Measurements from ENCODE around the gene PLSCR3. TPM values are rescaled to one million over a fixed set of nuclear protein-coding genes. Genes with fewer than 3 reads are reported as not detected.

PLSCR3 gene
- total RNA-seq = 16.1 TPM
- long read RNA-seq, partial matches to known transcripts = 0 of 8 reads
- long read RNA-seq, other reads (novel, unspliced or antisense) = 3 of 8 reads

DNA sequence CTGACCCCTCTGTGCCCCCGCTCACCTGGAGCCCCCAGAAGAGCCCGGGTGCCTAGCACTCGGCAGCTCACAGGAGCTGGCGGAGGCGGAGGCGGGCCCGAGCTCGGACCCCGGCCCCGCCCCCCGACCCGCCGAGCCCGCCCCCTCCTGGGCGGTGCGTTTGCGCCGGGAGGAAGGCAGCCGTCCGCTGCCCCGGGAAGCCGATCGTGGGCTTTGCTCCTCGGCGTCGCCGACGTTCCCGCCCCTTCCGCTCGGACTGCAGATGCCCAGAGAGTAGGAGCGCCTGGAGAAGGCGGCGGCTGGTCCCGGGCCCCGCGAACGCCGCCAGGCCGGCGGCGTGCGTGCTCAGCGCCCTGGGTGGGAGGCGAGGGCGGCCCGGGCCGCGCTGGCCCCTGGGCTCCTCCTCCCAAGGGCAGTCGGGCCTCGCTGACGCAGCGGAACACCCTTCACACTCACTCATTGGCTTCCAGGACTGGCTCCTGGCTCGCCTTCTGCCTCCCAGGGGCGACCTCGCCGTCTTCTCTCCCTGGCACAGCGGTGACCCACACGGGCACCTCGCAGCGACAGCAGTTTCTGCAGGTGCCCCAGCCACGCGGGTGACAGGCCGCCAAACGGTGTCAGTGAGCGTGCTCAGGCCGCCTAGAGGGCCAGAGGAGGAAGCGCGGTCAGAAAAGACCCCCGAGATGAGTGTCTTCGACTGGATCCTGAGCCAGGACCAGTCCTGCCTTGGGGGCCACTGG lies at the start of gene PLSCR3:
TSS of gene PLSCR3 (minus strand) at position 74 of the 740 bp plus-strand sequence. CDS start 415 bp downstream, outside the sequence.
- peak; percentile 96 for ATAC-seq
- intact Hi-C loops (cut with micrococcal nuclease) = no loop called here
- DNase-seq = peak; percentile 95

DNA sequence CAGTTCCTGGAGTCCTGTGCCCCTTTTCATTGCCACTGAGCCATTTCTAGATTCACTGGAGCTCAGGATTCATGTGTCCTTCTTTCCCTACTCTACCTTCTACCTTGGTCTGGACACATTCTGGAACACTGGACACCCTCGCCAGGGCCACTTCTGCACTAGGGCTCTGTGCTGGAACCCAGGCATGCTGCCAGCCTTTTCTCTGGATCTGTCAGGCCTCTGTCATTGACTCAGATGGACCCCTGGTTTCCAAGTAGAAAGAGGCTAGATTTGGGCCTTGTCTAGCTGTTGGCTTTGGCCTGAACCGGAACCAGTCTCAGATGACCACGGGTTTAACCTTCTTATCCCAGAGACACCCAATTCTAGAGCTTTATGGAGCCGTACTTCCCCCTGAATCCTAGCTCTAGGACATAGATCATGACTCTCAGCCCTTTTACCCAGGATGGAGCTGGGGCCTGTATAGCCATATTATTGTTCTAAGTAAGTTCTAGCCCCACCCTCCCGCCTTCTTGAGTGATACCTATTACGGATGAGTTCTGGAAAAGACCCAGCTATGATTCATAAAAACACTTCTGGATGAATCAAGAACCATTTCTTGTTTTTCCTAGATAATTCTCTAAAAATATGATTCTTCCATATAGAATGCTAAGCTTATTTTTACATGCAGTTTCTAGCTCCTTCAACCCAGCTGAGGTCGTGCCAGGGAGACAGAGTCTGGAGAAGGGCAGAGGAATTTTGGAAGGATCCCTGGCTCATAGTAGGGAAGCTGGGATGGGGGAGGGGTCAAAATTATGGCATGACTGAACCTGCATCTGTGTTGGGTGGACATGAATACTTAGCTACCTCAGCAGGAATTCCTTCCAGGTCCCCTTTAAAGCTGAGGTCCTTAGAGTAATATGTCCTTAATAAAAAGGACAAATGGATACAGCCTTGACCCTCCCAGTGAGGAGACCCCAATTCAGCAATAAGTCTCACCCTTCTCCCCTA lies 49.5 kb upstream of the PLSCR3 start:
- DNase-seq = no peak
- no peak for ATAC-seq
- intact Hi-C loops (cut with micrococcal nuclease) = no loop called here

GRCh38 chr17:7442142-7442541 lies 47.8 kb upstream of the PLSCR3 start:
- no peak for DNase-seq
- ATAC-seq = no peak
- intact Hi-C loops (cut with micrococcal nuclease) = no loop called here

- DNase-seq (no peak), ATAC-seq (no peak)
- intact Hi-C loops (cut with micrococcal nuclease) = no loop called here
These were observed 46.9 kb upstream of the PLSCR3 start for GRCh38 chr17:7441266-7441665.

- DNase-seq = peak; percentile 77
- intact Hi-C loops (cut with micrococcal nuclease) = no loop called here
These were observed 46.5 kb upstream of the PLSCR3 start for GRCh38 chr17:7440834-7441195.

DNA sequence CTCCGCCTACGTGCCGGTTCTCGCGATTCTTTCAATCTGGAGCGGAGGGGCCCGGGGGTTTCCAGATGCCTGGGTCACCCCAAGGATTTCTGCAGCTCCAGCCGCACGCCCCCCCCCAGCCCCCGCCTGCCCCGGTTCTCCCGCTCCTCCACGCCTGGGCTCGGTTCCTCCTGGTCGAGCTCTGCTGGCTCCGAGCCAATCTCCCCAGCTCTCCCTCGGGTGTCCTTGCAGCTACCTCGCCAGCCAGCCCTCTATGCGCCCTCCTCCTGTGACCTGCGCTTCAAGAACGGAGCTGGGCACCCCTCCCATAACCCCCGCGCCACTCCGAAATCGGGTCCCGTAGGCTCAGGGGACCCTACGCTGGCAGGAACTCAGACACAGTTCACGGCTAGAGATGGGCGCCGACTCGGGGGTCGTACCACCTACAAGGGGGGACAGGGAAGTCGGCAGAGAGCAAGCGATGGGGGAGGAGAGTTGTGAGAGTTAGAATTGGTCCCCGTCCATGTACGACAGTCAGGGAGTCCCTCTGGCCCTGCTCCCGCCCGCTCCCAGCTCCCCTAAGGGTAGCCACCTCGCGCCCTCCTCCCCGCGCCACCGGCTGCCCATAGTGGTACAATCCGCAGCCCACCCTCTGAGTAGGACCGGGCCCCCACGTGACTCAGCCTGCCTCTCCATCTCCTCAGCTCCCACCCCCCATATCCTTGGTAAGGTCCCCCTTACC lies 45.9 kb upstream of the PLSCR3 start:
- ATAC-seq (peak; percentile 14), DNase-seq (peak; percentile 84)
- intact Hi-C loops (cut with micrococcal nuclease) = no loop called here

More at GRCh38 chr17:7440834-7441195, 46.5 kb upstream of the PLSCR3 start:
- peak; percentile 6 for ATAC-seq

DNA sequence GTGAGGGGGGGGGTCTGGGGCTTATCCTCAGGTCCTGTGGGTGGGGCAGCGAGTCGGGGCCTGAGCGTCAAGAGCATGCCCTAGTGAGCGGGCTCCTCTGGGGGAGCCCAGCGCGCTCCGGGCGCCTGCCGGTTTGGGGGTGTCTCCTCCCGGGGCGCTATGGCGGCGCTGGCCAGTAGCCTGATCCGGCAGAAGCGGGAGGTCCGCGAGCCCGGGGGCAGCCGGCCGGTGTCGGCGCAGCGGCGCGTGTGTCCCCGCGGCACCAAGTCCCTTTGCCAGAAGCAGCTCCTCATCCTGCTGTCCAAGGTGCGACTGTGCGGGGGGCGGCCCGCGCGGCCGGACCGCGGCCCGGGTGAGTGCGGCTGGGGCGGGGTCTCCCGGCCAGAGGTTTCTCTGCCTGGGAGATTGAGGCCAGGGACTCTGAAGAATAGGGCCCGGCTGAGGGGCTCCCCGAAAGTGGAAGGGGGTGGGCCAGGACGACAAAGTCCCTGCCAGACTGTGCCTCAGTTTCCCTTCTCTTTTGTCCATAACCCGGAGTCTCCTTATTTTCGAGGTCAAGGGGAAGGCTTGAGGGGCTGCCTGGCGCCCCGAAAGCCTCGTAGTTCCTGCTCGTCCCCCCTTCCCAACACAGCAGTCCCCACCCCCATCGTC lies 45.3 kb upstream of the PLSCR3 start, which contains the start of gene FGF11:
TSS of gene FGF11 (plus strand) at position 51 of the 651 bp plus-strand sequence. CDS start at position 160, 109 bp downstream.
- intact Hi-C loops (cut with micrococcal nuclease) = no loop called here
- DNase-seq (no peak), ATAC-seq (no peak)

DNA sequence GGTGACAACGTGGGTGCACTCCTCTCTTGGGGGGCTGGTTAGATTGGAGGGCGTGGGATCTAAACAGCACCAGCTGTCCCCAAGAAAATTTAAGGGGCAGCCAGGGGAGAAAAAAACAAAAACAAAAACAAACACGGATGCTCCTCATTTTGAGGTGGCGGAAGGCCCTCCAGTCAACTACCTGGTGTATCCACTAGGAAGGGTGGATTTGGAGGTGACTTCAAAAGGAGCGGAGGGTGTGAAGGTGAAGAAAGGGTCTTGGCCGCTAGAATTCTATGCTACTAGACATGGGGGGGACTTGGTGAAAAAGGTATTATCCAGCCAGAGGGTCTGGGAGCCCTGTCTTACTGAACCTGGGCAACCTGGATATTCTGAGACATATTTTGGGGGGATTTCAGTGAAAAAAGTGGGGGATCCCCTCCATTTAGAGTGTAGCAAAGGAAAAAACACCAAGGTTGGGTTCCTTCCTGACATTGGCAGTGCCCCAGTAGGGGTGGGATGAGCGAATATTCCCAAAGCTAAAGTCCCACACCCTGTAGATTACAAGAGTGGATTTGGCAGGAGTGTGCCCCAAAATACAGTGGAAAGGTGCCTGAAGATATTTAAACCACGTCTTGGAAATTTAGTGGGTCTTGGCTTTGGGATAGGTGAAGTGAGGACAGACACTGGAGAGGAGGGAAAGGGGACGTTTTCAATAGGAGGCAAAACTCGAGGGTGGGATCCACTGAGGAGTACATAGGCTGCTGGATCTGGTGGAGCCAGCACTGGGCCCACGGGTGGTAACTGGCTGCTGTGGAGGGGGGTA lies 44.5 kb upstream of the PLSCR3 start:
- intact Hi-C loops (cut with micrococcal nuclease) = no loop called here
- no peak for ATAC-seq
- DNase-seq = no peak

GRCh38 chr17:7437950-7438614 lies 43.8 kb upstream of the PLSCR3 start:
- DNase-seq (peak; percentile 87), ATAC-seq (peak; percentile 20)
- intact Hi-C loops (cut with micrococcal nuclease) = no loop called here

DNA sequence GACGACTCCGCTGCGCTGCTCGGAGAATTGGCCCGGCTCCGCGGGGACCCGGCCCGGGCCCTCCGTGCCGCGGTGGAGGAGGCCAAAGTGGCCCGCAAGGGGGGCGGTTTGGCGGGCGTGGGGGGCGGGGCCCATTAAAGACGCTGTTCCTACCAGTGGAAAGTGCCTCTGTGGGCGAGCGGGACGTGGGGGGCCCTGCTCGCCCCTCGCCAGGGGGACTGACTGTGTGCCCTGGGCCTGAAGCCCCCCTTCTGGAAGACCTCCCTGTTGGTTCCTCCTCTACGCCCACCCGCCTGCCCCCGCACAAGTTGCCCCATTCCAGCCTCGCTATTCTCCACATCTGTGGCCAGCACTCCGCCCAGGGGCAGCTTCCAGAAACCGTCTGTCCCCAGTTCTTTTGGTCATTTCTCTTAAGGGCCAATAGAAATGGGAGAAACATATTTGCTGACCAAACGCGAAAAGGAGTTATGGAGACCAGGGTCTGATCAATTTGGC lies 43.1 kb upstream of the PLSCR3 start:
- ATAC-seq = peak; percentile 0
- intact Hi-C loops (cut with micrococcal nuclease) = no loop called here
- no peak for DNase-seq

GRCh38 chr17:7436556-7437368 lies 42.4 kb upstream of the PLSCR3 start:
- DNase-seq (peak; percentile 92), ATAC-seq (peak; percentile 80)
- intact Hi-C loops (cut with micrococcal nuclease) = no loop called here

- intact Hi-C loops (cut with micrococcal nuclease) = no loop called here
- peak; percentile 4 for ATAC-seq
- peak; percentile 62 for DNase-seq
These were observed 41.6 kb upstream of the PLSCR3 start for GRCh38 chr17:7435676-7436555.

DNA sequence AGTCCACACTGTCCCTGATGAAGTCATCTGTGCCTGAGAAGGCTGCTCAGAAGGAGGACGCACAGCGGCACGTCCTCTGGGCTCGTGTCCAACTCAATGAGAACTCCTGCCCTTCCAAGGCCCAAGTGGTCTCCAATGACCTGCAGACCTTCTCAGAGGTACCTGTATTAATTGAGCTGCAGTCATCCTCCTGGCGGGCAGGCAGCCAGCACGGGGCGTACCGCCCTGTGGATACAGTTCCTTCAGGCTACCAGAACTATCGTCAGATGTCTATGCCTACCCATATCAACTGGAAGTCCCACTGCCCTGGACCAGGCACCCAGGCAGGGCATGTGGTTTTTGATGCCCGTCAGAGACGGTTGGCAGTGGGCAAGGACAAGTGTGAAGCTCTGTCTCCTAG lies 38.0 kb upstream of the PLSCR3 start:
- ATAC-seq = no peak
- DNase-seq = no peak
- intact Hi-C loops (cut with micrococcal nuclease) = no loop called here

DNA sequence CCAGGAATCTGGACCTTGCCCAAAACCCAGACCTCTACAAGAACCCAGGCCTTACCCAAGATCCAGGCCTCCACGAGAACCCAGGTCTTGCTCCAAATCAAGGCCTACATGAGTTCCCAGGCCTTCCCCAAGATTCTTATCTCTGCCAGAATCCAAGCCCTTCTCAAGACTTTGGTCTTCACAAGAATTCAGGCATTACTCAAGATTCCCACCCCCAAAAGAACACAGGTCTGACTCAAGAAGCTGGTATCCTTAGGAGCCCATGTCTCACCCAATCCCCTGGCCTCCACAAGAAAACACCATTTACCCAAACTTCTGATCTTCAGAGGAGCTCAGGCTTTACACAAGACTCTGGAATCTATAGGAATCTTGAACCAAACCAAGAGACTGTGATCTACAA lies 36.9 kb upstream of the PLSCR3 start:
- intact Hi-C loops (cut with micrococcal nuclease) = no loop called here
- ATAC-seq (no peak), DNase-seq (no peak)

GRCh38 chr17:7429722-7430121 lies 35.4 kb upstream of the PLSCR3 start:
- intact Hi-C loops (cut with micrococcal nuclease) = no loop called here
- ATAC-seq = no peak
- DNase-seq = no peak

DNA sequence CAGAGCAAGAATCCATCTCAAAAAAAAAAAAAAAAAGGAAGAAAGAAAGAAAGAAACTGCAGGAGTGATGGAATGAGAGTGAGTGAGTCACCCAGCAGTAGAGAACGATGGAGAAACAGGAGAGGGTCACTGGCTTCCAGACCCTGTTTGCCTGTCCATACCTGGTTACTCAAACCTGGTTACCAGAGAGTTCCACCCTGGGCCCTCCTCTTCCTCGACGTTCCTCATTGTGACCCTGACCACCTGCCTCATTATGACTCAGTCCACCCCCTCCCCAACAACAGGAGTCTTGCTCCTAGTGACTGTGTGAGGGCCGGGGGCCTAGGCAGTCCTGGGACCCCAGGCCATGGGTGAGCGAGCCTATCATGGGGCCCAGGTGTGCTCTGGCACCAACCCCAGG lies 34.2 kb upstream of the PLSCR3 start, which contains the start of gene SPEM3:
TSS of gene SPEM3 (plus strand) at position 301 of the 400 bp plus-strand sequence. CDS start at position 347, 46 bp downstream.
- DNase-seq (no peak), ATAC-seq (no peak)
- intact Hi-C loops (cut with micrococcal nuclease) = no loop called here

Measured in left ventricle myocardium superior (tissue), 1 donor.